Mononuclear cell (primary cell): ENCODE results near the gene MTCL1. TPM values are rescaled to one million over a fixed set of nuclear protein-coding genes. Genes with fewer than 3 reads are reported as not detected.

Experiments used
- H3K27me3 ChIP-seq: 2 replicates; pipeline ENCODE4 v1.6.0; 2011; ENCODE audit warnings: low read length, control low read depth; ENCODE audit not compliant: insufficient read depth
- H3K4me1 ChIP-seq: 2 replicates; pipeline ENCODE4 v1.5.1; 2011; ENCODE audit warnings: mild to moderate bottlenecking, low read length, control low read depth; ENCODE audit not compliant: insufficient read depth
- H3K4me3 ChIP-seq: 2 replicates; pipeline ENCODE4 v1.5.1; 2011; ENCODE audit warnings: mild to moderate bottlenecking, low read length, moderate library complexity
- H3K9me3 ChIP-seq: 2 replicates; pipeline ENCODE4 v1.5.1; 2011; ENCODE audit warnings: low read depth, mild to moderate bottlenecking, control low read depth, low read length
- total RNA-seq: library from RNA; depleted of rRNA; stranded (reverse); fragments of >200 nt; gene quantifications from one replicate; pipeline ENCODE4 v1.2.3, GENCODE V29; 2012

MTCL1 gene
- total RNA-seq, 1 donor, result 0.63 TPM

- H3K4me3 ChIP-seq, result no peak overlapping the region
- no peaks in the 10 kb centered on the region for H3K9me3 ChIP-seq
- no peaks in the 10 kb centered on the region for H3K27me3 ChIP-seq
- H3K4me1 ChIP-seq, result no peaks in the 10 kb centered on the region
These were observed 30.3 kb upstream of the MTCL1 start for GRCh38 chr18:8675057-8675456.

DNA sequence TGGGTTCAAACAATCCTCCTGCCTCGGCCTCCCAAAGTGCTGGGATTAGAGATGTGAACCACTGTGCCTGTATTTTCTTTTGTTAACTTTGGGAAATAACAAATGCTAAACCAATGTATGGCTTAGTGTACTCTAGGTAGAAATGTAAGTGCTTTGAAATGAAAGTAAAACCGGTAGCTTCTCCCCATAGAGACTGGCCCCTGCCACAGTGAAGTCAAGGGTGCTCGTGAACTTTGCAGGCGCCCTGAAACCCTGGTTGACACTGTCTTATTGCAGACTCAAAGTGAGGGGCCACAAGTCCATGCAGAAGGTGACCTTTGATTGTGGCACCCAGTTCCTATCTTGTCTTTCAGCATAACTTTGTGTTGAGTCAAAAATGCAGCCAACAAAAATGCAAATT, 24.2 kb upstream of the MTCL1 start:
- Histone ChIP-seq H3K9me3 (no peaks in the 10 kb centered on the region), H3K4me1 (no peaks in the 10 kb centered on the region), H3K4me3 (no peak overlapping the region), H3K27me3 (no peaks in the 10 kb centered on the region)

GRCh38 chr18:8684577-8684976, 20.8 kb upstream of the MTCL1 start:
- H3K4me3 ChIP-seq, result no peak overlapping the region
- no peaks in the 10 kb centered on the region for H3K27me3 ChIP-seq
- H3K4me1 ChIP-seq, result no peaks in the 10 kb centered on the region
- no peaks in the 10 kb centered on the region for H3K9me3 ChIP-seq

DNA sequence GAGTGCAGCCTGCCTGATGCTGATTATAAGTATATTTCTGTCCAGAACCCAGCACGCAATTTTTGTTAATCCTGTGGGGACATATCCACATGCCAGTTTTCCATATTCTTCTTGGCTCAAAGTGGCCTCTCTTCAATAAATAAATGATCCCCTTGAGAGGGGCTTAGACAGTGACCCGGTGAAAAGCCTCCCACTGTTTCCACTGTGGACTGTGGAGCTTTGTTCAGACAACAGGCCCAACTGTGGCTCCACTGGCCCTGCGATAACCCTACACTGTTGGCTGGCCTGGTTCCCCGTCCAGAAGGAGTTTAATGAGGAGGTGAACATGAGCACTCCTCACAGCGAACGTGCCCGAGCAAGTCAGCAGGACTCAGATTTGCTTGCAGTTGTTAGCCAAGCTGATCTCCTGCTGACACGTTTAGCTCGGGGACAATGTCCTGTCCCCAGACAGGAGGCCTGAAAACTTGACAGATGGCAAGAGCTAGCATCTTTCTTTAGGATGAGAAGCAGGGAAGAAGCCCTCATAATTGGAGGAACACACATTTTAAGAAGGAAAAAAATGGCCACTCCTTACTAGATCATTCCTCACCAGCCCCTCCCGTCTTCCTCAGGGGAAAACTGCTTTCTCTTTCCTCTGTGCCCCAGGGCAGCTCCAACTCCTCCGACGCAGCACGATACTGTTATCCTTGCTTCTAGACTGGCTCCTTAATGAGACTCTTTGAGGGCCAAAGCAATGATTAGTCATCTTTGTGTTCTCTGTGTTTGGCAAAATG, 20.0 kb upstream of the MTCL1 start:
- Histone ChIP-seq H3K4me1 (no peaks in the 10 kb centered on the region), H3K9me3 (no peaks in the 10 kb centered on the region), H3K27me3 (no peaks in the 10 kb centered on the region), H3K4me3 (no peak overlapping the region)

- no peaks in the 10 kb centered on the region for H3K4me1 ChIP-seq
- H3K27me3 ChIP-seq, result no peaks in the 10 kb centered on the region
- H3K9me3 ChIP-seq, result no peaks in the 10 kb centered on the region
- H3K4me3 ChIP-seq, result no peak overlapping the region
These were observed 19.5 kb upstream of the MTCL1 start for GRCh38 chr18:8685914-8686216.

GRCh38 chr18:8686611-8687010, 18.7 kb upstream of the MTCL1 start:
- Histone ChIP-seq H3K4me3 (no peak overlapping the region), H3K27me3 (no peaks in the 10 kb centered on the region), H3K4me1 (no peaks in the 10 kb centered on the region), H3K9me3 (no peaks in the 10 kb centered on the region)

DNA sequence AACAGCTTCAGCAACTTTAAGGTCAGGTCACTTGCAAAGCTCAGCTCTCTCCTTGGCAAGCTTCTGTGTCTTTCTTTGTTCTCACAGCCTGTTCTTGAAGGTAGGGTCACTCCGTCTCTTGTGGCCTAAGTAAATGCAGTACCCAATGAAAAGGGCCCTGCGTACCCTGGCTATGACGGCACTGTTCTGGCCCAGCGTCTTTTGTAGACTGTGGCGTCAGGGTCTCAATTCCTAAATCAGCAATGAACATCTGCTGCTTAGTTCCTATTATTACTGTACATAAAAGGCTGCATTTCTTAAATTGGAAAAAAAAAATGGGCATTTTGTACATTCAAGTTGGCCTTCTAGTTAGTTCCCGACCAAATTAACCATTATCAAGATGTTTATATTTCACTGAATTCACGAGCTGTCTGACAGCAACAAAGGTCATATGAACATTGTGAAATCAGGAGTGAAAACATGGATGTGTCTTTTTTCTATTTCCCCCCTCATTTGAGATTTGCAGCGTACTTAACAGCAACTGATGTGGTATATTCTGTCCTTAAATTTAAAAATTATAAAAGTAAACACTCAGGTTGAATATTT, 17.0 kb upstream of the MTCL1 start:
- Histone ChIP-seq H3K9me3 (no peaks in the 10 kb centered on the region), H3K27me3 (no peaks in the 10 kb centered on the region), H3K4me1 (no peaks in the 10 kb centered on the region), H3K4me3 (no peak overlapping the region)

GRCh38 chr18:8688816-8689215, 16.5 kb upstream of the MTCL1 start:
- no peaks in the 10 kb centered on the region for H3K4me1 ChIP-seq
- no peaks in the 10 kb centered on the region for H3K27me3 ChIP-seq
- H3K4me3 ChIP-seq, result no peak overlapping the region
- no peaks in the 10 kb centered on the region for H3K9me3 ChIP-seq

- Histone ChIP-seq H3K27me3 (no peaks in the 10 kb centered on the region), H3K4me3 (no peak overlapping the region), H3K9me3 (no peaks in the 10 kb centered on the region), H3K4me1 (no peaks in the 10 kb centered on the region)
These were observed 15.8 kb upstream of the MTCL1 start for GRCh38 chr18:8689517-8689916.

- Histone ChIP-seq H3K4me3 (no peak overlapping the region), H3K27me3 (peaks cover under 1% of the 10 kb centered on the region), H3K9me3 (no peaks in the 10 kb centered on the region), H3K4me1 (peaks cover 4% of the 10 kb centered on the region)
These were observed 10.5 kb upstream of the MTCL1 start for GRCh38 chr18:8694891-8695290.

GRCh38 chr18:8695932-8696517, 9.3 kb upstream of the MTCL1 start:
- Histone ChIP-seq H3K4me1 (peaks cover 4% of the 10 kb centered on the region), H3K9me3 (no peaks in the 10 kb centered on the region), H3K4me3 (no peak overlapping the region), H3K27me3 (peaks cover 5% of the 10 kb centered on the region)

DNA sequence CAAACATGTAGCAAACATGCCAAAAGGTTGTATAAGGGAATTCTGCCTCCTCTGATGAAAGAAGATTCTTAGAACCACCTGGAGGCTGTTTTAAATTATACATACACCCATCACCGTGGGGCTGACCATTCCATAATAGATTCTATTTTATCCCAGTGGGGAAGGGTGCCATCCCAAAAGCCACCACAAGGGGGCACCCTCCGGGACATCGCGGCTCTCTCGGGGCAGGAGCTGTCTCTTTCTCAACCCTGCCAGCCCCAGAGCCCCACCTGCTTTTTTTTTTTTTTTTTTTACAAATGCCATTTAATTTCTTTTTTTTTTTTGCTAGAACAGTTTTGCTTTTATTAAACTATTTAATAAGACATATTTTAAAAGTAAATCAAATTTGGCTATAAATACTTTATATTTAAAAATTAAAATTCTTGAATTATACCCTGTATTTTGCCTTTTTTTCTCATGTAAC, 8.6 kb upstream of the MTCL1 start:
- Histone ChIP-seq H3K4me3 (no peak overlapping the region), H3K27me3 (peaks cover 11% of the 10 kb centered on the region), H3K4me1 (peaks cover 4% of the 10 kb centered on the region), H3K9me3 (no peaks in the 10 kb centered on the region)

DNA sequence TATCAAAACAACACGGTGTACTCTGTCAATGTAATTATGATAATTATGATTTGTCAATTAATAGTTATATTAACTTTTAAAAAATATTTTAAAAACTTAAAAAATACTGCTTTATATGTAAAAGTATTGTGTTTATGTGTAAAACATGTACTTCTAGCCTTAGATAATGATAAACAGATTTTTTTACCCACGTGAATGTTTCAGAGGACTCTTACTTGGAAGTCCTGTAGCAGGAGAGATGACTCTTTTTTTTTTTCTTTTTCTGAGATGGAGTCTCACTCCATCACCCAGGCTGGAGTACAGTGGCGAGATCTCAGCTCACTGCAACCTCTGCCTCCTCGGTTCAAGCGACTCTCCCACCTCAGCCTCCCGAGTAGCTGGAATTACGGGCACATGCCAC, 6.2 kb upstream of the MTCL1 start:
- Histone ChIP-seq H3K4me1 (peaks cover 7% of the 10 kb centered on the region), H3K27me3 (peaks cover 33% of the 10 kb centered on the region), H3K9me3 (no peaks in the 10 kb centered on the region), H3K4me3 (no peak overlapping the region)

- Histone ChIP-seq H3K4me1 (peaks cover 13% of the 10 kb centered on the region), H3K27me3 (peaks cover 38% of the 10 kb centered on the region), H3K9me3 (no peaks in the 10 kb centered on the region), H3K4me3 (no peak overlapping the region)
These were observed 5.4 kb upstream of the MTCL1 start for GRCh38 chr18:8699948-8700347.

- no peak overlapping the region for H3K4me3 ChIP-seq
- H3K27me3 ChIP-seq, result peaks cover 41% of the 10 kb centered on the region
- peaks cover 16% of the 10 kb centered on the region for H3K4me1 ChIP-seq
- H3K9me3 ChIP-seq, result no peaks in the 10 kb centered on the region
These were observed 3.7 kb upstream of the MTCL1 start for GRCh38 chr18:8701546-8702118.
